NT2/D1 (cell line): Measurements from ENCODE around the gene EPHA4.
A peak's percentile ranks its signal among the peaks of the same experiment; 100 is the strongest.

ENCODE experiments used
- DNase-seq: peaks from one replicate; pipeline ENCODE4 v3.0.0-alpha.2; 2011; ENCODE audit warnings: low read depth, low spot score
- H3K27me3 ChIP-seq: 2 replicates; pipeline ENCODE4 v1.6.0; 2011; ENCODE audit warnings: mild to moderate bottlenecking; ENCODE audit not compliant: insufficient read length, insufficient read depth
- H3K36me3 ChIP-seq: 2 replicates; pipeline ENCODE4 v1.6.1; 2011; ENCODE audit warnings: mild to moderate bottlenecking, low read length, mixed read lengths; ENCODE audit not compliant: insufficient read depth, insufficient read length
- H3K4me1 ChIP-seq: 2 replicates; pipeline ENCODE4 v1.5.1; 2011; ENCODE audit not compliant: insufficient read depth, insufficient read length
- H3K4me3 ChIP-seq: 2 replicates; pipeline ENCODE4 v1.5.1; 2011; ENCODE audit warnings: low read depth; ENCODE audit not compliant: insufficient read length
- H3K9ac ChIP-seq: 2 replicates; pipeline ENCODE4 v1.6.0; 2011; ENCODE audit warnings: low read depth; ENCODE audit not compliant: insufficient read length
- H3K9me3 ChIP-seq: 2 replicates; pipeline ENCODE4 v1.5.1; 2011; ENCODE audit warnings: mild to moderate bottlenecking, low read length; ENCODE audit not compliant: insufficient read depth
- SUZ12 ChIP-seq: IDR thresholded peaks from 2 replicates; pipeline ENCODE4 v1.6.1; 2011; ENCODE audit not compliant: insufficient read length, insufficient read depth; ENCODE audit errors: extremely low read depth
- YY1 ChIP-seq: IDR thresholded peaks from 2 replicates; pipeline ENCODE4 v1.6.1; 2011; ENCODE audit not compliant: insufficient read length, insufficient read depth
- ZNF274 ChIP-seq: IDR thresholded peaks from 2 replicates; pipeline ENCODE4 v1.6.1; 2011; ENCODE audit warnings: mild to moderate bottlenecking, low read depth, low read length

The EPHA4 gene

DNA sequence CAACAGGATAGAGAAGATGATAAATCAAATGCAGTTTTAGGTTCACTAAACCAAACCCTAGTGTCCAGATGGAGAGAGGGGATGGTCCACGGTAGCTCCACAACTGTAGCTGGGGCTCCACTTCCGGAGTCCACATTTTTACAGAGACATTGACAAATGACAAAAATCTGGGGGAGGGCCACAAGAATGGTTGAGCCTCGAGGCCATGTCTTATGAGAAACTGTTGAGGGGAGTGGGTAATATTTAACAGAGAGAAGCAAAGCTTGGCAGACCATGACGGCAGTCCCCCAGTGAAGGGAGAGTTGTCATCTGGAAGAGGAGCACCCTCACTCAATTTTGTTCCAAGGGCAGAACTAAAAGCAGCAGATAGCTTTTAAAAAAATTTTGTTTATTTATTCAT, 17.6 kb upstream of the EPHA4 start:
- no peaks in the 10 kb centered on the region for H3K36me3 ChIP-seq

DNA sequence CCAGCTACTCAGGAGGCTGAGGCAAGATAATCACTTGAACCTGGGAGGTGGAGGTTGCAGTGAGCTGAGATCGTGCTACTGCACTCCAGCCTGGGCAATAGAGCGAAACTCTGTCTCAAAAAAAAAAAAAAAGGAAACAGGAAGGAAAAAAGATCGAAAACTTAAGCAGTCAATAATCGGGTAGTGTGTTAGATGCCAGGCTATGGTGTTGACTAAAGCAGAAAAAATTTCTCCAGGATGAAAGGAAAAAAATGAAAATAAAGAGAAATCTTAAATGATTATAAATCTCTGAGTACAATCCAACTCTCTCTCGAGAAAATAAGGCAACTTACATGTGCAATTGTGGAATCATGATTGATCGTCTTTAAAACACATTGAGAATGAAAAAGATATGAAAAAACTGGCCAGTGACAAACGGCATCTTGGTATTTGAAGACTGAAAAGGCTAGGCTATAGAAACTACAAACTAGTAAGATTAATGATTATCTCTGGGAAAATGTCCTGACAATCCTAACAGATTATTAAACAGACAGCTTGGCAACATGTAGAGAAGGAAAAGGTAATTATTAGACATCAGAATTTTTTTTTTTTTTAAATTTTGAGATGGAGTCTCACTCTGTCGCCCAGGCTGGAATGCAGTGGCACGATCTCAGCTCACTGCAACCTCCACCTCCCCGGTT, 16.3 kb upstream of the EPHA4 start:
- H3K27me3 ChIP-seq: no peaks in the 10 kb centered on the region
- no peak overlapping the region for H3K4me3 ChIP-seq
- no peaks in the 10 kb centered on the region for H3K4me1 ChIP-seq
- DNase-seq: no peak
- TF ChIP-seq ZNF274 (no peak), SUZ12 (no peak), YY1 (no peak)
- H3K9me3 ChIP-seq: no peaks in the 10 kb centered on the region
- H3K9ac ChIP-seq: no peak overlapping the region
- H3K36me3 ChIP-seq: no peaks in the 10 kb centered on the region

More for the DNA sequence above, 17.6 kb upstream of the EPHA4 start:
- H3K27me3 ChIP-seq: no peaks in the 10 kb centered on the region
- no peak overlapping the region for H3K9ac ChIP-seq
- no peak for DNase-seq
- H3K9me3 ChIP-seq: no peaks in the 10 kb centered on the region
- TF ChIP-seq YY1 (no peak), SUZ12 (no peak), ZNF274 (no peak)
- no peak overlapping the region for H3K4me3 ChIP-seq
- no peaks in the 10 kb centered on the region for H3K4me1 ChIP-seq

DNA sequence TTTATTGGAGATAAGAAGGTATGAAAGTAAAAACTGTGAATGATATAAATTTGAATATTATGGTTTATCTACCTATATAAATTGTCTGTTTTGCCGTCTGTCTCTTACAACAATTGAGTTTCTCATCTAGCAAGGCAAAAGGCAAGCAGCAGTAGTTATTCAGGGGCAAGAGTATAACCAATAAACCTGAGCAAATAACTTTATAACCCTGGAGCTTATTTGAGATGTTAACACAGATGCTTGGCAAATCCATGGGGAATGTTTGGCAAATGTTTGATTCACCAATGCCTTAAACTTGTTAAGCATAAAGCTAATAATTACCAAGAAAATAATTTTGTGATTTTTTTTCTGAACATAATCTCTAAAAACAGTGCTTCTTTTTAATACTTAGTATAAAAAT, 9.9 kb upstream of the EPHA4 start:
- TF ChIP-seq SUZ12 (no peak), ZNF274 (no peak), YY1 (no peak)
- H3K9me3 ChIP-seq: no peaks in the 10 kb centered on the region
- H3K9ac ChIP-seq: no peak overlapping the region
- H3K4me1 ChIP-seq: no peaks in the 10 kb centered on the region
- H3K4me3 ChIP-seq: no peak overlapping the region
- no peak for DNase-seq
- no peaks in the 10 kb centered on the region for H3K27me3 ChIP-seq
- no peaks in the 10 kb centered on the region for H3K36me3 ChIP-seq

DNA sequence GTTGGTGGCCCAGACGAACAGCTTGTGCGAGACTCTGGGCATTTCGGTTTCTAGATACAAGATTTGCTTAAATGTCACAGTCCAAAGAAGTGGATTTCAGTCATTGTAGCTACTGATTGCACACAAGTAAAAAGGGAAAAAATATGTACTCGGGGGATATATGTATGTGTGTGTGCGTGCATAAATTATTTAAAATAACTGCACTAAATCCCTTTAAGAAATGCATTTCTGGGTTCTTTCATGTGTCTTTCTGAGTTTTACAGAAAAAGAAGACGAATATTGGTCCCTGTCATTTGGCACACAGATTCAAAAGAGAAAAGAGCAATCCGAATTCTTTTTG, 2.1 kb upstream of the EPHA4 start:
- peaks cover 39% of the 10 kb centered on the region for H3K27me3 ChIP-seq
- no peak for TF ChIP-seq YY1
- no peak for TF ChIP-seq ZNF274
- no peak for TF ChIP-seq SUZ12
- peaks cover 10% of the 10 kb centered on the region for H3K4me1 ChIP-seq
- peak overlapping the region; percentile 83 for H3K9ac ChIP-seq
- no peaks in the 10 kb centered on the region for H3K9me3 ChIP-seq
- DNase-seq: no peak
- no peaks in the 10 kb centered on the region for H3K36me3 ChIP-seq
- H3K4me3 ChIP-seq: peak overlapping the region; percentile 67

DNA sequence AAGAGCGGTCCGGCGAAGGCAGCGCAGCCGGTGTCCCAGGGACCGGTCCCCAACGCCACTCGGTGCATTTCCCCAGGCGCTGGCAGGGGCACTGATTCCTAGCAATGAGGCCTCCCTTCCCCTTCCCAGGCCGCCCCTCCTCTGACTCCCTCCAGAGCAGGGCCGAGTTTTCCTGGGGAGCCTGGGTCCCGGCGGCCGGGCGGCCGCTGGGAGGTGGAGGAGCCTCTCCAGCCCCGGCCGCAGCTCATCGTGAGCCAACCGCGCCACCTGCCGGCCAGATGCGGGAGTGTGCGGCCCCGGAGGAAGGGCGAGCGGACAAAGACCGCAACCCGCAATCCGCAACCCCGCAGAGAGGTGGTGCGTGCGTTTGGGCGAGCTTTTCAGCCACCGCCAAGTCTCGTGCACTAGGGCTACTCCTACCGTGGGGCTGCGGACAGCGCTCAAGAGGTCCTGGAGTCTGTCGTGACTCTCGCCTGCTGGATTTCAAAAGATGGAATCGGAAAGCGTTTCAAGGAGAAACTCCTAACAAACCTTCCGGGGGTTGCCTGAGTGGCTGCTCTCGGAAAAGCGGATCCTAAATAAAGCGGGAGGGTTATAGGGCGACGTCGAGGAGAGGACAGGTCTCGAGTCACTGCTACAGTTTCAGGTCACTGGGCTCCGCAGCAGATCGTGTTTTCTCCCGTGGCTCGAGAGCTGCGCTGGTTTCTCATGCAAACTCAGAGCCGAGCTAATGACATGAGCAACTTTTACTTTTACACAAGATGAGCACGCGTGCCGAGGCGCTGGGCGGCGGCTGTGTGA, 1.5 kb upstream of the EPHA4 start:
- peak; percentile 79 for DNase-seq
- TF ChIP-seq ZNF274 (no peak), SUZ12 (no peak), YY1 (no peak)
- peak overlapping the region; percentile 87 for H3K9ac ChIP-seq
- H3K27me3 ChIP-seq: peaks cover 39% of the 10 kb centered on the region
- H3K4me1 ChIP-seq: peaks cover 10% of the 10 kb centered on the region
- no peaks in the 10 kb centered on the region for H3K36me3 ChIP-seq
- peak overlapping the region; percentile 67 for H3K4me3 ChIP-seq
- H3K9me3 ChIP-seq: no peaks in the 10 kb centered on the region

DNA sequence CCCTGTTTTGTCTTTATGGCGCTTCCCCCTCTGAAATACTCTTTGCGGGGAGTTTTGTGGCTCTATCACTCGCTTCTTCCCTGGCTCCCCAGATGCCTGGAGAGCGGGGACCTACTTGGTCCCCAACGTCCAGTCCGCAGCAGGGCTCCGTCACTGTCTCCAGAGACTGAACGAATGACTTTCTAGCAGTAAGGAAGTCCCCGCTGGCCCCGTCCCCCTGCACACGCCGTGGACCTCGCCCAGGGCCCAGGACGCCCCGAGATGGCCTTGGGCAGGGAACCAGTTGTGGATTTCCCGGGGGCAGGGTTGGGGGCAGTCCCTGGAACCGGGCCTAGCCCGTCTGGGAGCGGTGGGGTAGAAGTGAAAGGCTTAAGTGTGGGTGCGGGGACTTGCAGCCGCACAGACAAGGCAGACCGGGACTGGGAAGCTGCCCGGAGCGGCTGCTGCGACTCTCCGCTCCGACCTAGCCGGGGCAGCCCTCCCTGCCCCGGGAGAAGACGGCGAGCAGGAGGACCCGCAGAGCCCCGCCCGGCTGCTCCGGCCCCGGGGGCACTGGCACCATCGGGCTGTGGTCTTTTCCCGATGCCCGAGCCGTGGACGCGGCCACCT, 821 bp upstream of the EPHA4 start:
- DNase-seq: no peak
- TF ChIP-seq SUZ12: no peak
- no peak for TF ChIP-seq YY1
- no peak for TF ChIP-seq ZNF274
- Histone ChIP-seq H3K36me3 (peaks cover 6% of the 10 kb centered on the region), H3K4me1 (peaks cover 10% of the 10 kb centered on the region), H3K9me3 (no peaks in the 10 kb centered on the region), H3K27me3 (peaks cover 39% of the 10 kb centered on the region), H3K9ac (peak overlapping the region; percentile 87), H3K4me3 (peak overlapping the region; percentile 67)

DNA sequence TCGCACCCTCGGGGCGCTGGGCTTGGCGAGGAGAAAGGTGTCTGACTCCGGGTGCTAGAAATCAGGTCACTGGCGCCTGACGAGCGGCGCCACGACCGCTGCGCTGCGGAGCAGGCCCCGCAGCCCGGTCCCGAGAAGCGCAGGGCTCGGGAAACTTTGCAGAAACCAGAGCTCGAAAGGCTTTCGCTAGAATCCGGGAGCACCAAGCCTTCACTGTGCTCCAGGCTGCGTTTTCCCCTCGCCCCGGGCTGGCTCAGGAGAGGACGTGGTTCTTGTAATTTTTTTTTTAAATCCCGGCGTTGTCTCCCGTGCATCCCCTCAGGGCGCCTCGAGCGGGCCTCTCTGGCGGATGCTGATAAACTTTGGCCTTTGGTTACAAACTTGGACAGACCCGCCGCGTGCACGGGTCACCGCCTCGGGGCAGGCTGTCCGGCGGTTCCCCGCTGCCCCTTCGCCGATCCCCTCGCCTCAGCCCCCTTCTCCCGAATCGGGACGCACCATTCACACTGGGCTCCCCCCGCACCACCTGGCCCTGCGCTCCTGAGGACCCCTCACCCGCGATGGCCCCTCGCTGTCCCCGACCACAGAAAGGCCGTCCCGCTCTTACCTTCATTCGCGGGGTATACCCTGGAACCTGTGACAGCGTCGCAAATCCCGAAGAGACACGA, 419 bp downstream of the EPHA4 start:
- Histone ChIP-seq H3K4me3 (peak overlapping the region; percentile 67), H3K9ac (peak overlapping the region; percentile 85), H3K9me3 (no peaks in the 10 kb centered on the region), H3K27me3 (peaks cover 39% of the 10 kb centered on the region), H3K36me3 (peaks cover 6% of the 10 kb centered on the region), H3K4me1 (peaks cover 10% of the 10 kb centered on the region)
- no peak for TF ChIP-seq ZNF274
- peak; percentile 19 for TF ChIP-seq SUZ12
- DNase-seq: no peak
